GM12872 (cell line): ENCODE measurements around the gene HHIPL1.

Experiments
- CTCF ChIP-seq: IDR thresholded peaks from 3 replicates; pipeline ENCODE4 v1.5.1; 2011; ENCODE audit warnings: low read depth, mild to moderate bottlenecking, low read length, moderate library complexity; ENCODE audit not compliant: insufficient read depth

Gene HHIPL1

DNA sequence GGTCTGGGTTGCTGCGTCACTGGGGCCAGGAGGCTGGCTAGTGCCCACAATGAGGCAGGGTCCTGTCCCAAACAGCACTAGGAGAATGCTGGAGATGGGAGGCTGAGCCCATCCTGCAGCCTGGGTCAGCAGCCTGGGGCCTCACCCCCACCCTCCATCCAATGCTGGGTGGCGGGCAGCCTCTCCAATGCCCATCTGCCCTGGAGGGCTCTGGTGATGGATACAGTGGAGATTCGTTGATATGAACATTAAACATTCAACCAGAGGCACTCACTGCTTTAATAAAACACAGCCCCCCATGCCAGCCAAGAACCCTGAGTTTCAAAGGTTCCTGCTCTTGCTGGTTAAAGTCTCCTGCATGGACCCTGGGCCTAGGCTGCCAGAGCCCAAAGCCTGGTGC, 19.5 kb upstream of the HHIPL1 start:
- TF ChIP-seq CTCF: no peak

- no peak for TF ChIP-seq CTCF
These were observed 18.8 kb upstream of the HHIPL1 start for GRCh38 chr14:99626041-99626648.

GRCh38 chr14:99627100-99627499, 17.8 kb upstream of the HHIPL1 start:
- no peak for TF ChIP-seq CTCF

GRCh38 chr14:99627510-99628381, 17.2 kb upstream of the HHIPL1 start:
- TF ChIP-seq CTCF: no peak

GRCh38 chr14:99628887-99629618, 15.9 kb upstream of the HHIPL1 start:
- peak; percentile 97 for TF ChIP-seq CTCF

- TF ChIP-seq CTCF: no peak
These were observed 14.7 kb upstream of the HHIPL1 start for GRCh38 chr14:99630202-99630601.

- no peak for TF ChIP-seq CTCF
These were observed 12.4 kb upstream of the HHIPL1 start for GRCh38 chr14:99632410-99633035.
